Cardiac muscle cell (in vitro differentiated cells and primary cell): ENCODE results near the gene HEBP2. TPM values are rescaled to one million over a fixed set of nuclear protein-coding genes. Genes with fewer than 3 reads are reported as not detected.

Experiments used
- DNase-seq, 2 donors: peaks; one replicate each; pipeline versions ENCODE4 v3.0.0 to v3.0.0-alpha.2; 2010 to 2017; ENCODE audit warnings: low read depth in 1 of 2, low spot score in 1 of 2
- H3K27ac ChIP-seq: fragments of 200-600 bp; sonication (generic); 2 replicates; pipeline ENCODE4 v1.5.1; 2016
- H3K27me3 ChIP-seq: fragments of 200-600 bp; sonication (generic); 2 replicates; pipeline ENCODE4 v1.6.0; 2016; ENCODE audit warnings: control low read depth
- H3K36me3 ChIP-seq: fragments of 200-600 bp; sonication (generic); 2 replicates; pipeline ENCODE4 v1.5.1; 2016; ENCODE audit warnings: control low read depth
- H3K4me1 ChIP-seq: fragments of 200-600 bp; sonication (generic); 2 replicates; pipeline ENCODE4 v1.8.1; 2017; ENCODE audit warnings: low read depth, mild to moderate bottlenecking, mixed run types
- H3K4me3 ChIP-seq: fragments of 200-600 bp; sonication (generic); 2 replicates; pipeline ENCODE4 v1.5.1; 2016; ENCODE audit warnings: mild to moderate bottlenecking
- H3K9me3 ChIP-seq: fragments of 200-600 bp; sonication (generic); 2 replicates; pipeline ENCODE4 v1.5.1; 2017; ENCODE audit warnings: low read depth, mild to moderate bottlenecking, control low read depth
- CTCF ChIP-seq: IDR thresholded peaks from 2 replicates; pipeline ENCODE4 v1.5.1; 2012; ENCODE audit warnings: low read depth, mild to moderate bottlenecking, low read length
- polyA plus RNA-seq: library from polyadenylated mRNA; unstranded; fragments of >200 nt; fragmentation: Nextera tagmentation; extraction: Ambion mirVana; gene quantifications from 2 replicates; pipeline ENCODE4 v1.2.1, GENCODE V29; 2016
- total RNA-seq: library from RNA; depleted of rRNA; stranded (reverse); fragments of >200 nt; gene quantifications from 2 replicates; pipeline ENCODE4 v1.2.3, GENCODE V29; 2016

The HEBP2 gene
- total and polyA plus RNA-seq, 2 experiments from 2014 or later = 55.9 to 109 TPM

GRCh38 chr6:138372711-138373463 is 31.1 kb upstream of the HEBP2 start:
- Histone ChIP-seq H3K9me3 (no peaks in the 10 kb centered on the region), H3K36me3 (no peaks in the 10 kb centered on the region), H3K4me1 (peaks cover 24% of the 10 kb centered on the region), H3K4me3 (no peak overlapping the region), H3K27me3 (no peaks in the 10 kb centered on the region), H3K27ac (no peak overlapping the region)
- TF ChIP-seq CTCF = no peak
- peak in 1 of 2 donors; percentile 52 for DNase-seq

- DNase-seq = no peak
- Histone ChIP-seq H3K36me3 (no peaks in the 10 kb centered on the region), H3K4me1 (peaks cover 29% of the 10 kb centered on the region), H3K27ac (no peak overlapping the region), H3K4me3 (no peak overlapping the region), H3K9me3 (no peaks in the 10 kb centered on the region), H3K27me3 (no peaks in the 10 kb centered on the region)
- no peak for TF ChIP-seq CTCF
Observed at GRCh38 chr6:138374230-138374629, 29.8 kb upstream of the HEBP2 start.

DNA sequence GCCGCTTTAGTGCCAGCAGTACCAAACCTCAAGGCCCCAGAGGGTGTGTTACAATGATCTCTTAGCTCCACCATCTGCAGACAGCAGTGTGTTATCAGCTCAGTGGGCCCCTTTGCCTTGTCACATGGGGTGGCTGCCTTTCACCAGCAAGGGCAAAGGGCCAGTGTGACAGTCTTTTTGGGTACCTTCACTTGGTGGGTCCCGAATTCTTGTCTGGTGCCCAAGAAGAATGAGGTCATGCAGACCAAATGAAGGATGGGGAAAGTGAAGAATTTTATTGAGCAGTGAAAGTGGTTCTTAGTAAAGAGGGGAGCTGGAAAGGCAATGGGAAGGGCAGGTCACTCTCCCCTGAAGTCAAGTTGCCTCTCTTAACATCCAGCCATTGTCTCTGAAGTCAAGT is 29.2 kb upstream of the HEBP2 start:
- DNase-seq = no peak
- Histone ChIP-seq H3K4me1 (peaks cover 29% of the 10 kb centered on the region), H3K27ac (no peak overlapping the region), H3K4me3 (no peak overlapping the region), H3K27me3 (no peaks in the 10 kb centered on the region), H3K9me3 (no peaks in the 10 kb centered on the region), H3K36me3 (no peaks in the 10 kb centered on the region)
- TF ChIP-seq CTCF = no peak

DNA sequence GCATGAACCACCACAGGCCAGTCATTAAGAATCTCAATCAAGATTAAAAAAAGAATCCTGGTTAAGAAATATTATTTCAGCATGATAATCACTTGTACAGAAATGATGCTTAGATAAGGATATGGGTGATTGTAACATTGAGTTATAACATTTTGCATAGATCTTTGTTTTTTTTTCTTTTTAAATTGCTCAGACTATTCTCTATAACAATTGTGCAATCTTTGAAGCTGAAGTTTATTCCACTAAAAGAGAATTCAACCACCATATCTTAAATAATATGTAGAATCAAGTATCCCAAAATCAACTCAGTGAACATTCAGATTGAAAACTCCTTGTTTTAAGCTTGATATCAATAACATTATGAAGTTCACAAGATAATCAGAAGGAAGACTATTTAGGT is 27.0 kb upstream of the HEBP2 start:
- Histone ChIP-seq H3K4me3 (no peak overlapping the region), H3K27me3 (no peaks in the 10 kb centered on the region), H3K4me1 (peaks cover 15% of the 10 kb centered on the region), H3K27ac (no peak overlapping the region), H3K36me3 (no peaks in the 10 kb centered on the region), H3K9me3 (no peaks in the 10 kb centered on the region)
- DNase-seq = no peak
- no peak for TF ChIP-seq CTCF

GRCh38 chr6:138377844-138378243 is 26.2 kb upstream of the HEBP2 start, which contains the start of gene SMIM28:
Gene SMIM28 (plus strand): TSS chr6:138377905. CDS start chr6:138378073, 168 bp downstream.
- no peak for TF ChIP-seq CTCF
- H3K4me3 ChIP-seq = no peak within 1 kb of the TSS
- no peaks in the 10 kb centered on the region for H3K27me3 ChIP-seq
- no peak for DNase-seq
- no peaks in the 10 kb centered on the region for H3K9me3 ChIP-seq
- no peaks in the 10 kb centered on the region for H3K36me3 ChIP-seq
- H3K27ac ChIP-seq = no peak within 1 kb of the TSS
- peaks cover 8% of the 10 kb centered on the region for H3K4me1 ChIP-seq
